Right hindlimb (tissue), 1 donor: Measurements from ENCODE around the gene THRB.

Experiments used
- DNase-seq: peaks from one replicate; pipeline ENCODE4 v3.0.0-alpha.2; 2018

The THRB gene

DNA sequence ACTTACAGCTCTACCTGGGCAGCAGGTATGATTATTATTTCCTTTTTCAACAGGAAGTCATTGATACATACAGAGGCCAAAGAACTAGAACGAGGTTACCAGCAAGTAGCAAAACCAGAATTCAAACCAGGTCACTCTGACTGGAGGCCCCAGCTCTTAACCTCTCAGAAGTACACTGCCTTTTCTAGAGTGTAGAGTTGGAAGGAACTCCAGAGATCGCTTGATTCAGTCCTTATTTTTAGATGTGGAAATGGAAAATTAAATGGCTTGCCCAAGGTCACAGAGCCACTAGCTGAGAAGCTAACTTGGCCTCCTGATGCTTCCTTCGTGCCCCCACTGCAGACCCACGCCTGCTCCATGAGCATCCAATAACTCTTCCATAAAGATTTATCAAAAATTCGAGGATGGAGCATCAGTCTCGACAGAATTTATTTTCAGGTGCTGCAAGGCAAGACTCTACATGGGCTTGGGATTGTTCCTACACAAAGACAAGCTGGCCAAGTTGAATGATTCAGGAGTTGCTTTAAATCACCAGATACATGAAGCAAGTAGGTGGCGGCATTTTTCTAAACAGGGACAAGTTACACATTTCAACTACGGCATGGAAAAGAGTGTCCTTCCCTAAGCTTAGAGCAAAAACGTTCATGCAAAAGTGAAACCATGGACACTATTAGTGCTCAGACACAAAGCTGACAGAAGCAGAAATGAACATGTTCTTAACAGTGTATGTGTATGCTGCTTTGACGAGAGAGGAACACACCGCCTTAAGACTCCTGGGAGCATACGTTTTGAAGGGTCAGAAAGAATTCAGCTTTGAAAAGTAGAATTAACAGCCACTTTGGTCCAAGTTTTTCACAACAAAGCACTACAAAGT is 235.7 kb downstream of the THRB start:
- no peak for DNase-seq

- no peak for DNase-seq
Measured at GRCh38 chr3:24258260-24258659, 236.4 kb downstream of the THRB start.

GRCh38 chr3:24255414-24255813 is 239.2 kb downstream of the THRB start:
- DNase-seq = no peak

DNA sequence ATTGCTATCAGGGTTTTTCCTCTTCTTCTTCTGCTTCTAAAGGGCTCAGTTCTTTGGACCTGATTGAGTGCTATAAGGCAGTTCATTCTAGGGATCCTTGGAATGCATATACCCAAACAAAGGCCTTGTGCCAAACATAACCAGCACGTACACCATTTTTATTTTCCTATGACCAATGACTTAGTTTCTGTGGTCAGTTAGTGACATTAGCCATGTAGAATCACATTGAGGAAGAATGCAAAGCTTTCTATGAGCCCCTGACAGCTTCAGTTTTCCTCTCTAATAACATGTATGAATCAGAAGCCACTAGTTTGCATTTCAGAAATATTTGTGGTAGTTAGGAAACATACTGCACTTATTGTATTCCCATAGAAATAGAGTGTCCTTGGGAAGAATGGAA is 240.0 kb downstream of the THRB start:
- DNase-seq = no peak

DNA sequence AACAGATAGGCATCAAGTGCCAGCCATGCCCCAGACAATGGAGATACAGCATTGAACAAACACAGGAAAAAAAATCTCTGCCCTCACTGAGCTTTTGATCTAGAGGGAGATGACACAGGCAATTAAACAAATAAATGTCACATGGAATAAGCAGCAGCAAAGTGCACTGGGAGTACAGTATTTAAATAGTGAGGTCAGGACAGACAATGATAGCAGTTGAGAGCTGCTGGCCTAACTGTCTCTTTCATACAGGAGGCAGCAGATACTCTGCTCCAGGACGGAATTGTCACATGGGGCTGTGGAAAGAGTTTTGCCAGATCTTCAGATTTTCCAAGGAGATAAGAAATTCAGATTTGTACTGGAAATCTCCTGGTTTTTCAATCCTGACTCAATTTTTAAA is 241.3 kb downstream of the THRB start:
- no peak for DNase-seq

GRCh38 chr3:24249523-24249922 is 245.1 kb downstream of the THRB start:
- no peak for DNase-seq

- no peak for DNase-seq
Measured at GRCh38 chr3:24245056-24245455, 249.6 kb downstream of the THRB start.

- no peak for DNase-seq
Measured at GRCh38 chr3:24244491-24244890, 250.2 kb downstream of the THRB start.

DNA sequence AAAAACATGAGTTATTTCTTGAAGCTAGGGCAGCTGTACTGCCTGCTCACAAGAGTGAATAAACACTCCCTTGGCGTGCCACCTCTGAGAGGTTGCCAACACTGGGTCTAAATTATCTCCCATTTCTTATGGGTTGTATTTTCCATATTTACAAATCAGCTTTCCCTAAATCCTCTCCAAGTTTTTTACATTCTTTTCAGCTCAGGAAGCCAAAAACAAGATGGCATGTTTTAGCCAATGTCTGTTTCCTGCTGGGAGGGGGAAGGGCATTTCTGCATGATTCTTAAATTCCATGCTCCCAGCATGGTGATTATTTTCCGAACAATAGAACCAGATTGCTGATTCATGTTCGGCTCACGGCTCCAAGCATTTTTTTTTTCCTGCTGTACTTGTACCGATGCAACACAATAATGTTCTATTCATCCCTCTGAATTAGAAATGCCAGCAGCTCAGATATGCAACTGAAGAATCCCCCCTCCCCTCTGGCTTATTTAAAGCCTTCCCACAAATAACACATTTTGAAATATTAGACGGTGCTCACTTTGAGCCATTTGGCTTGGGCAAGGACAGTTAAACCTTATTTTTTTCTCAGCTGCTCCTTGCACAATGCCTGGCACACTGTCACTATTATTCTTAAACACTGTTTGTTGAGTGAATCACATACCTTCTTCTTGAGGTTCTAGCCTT is 252.5 kb downstream of the THRB start:
- peak; percentile 61 for DNase-seq

GRCh38 chr3:24240306-24240705 is 254.3 kb downstream of the THRB start:
- DNase-seq = no peak

GRCh38 chr3:24237971-24238706 is 256.5 kb downstream of the THRB start:
- DNase-seq = peak; percentile 58

DNA sequence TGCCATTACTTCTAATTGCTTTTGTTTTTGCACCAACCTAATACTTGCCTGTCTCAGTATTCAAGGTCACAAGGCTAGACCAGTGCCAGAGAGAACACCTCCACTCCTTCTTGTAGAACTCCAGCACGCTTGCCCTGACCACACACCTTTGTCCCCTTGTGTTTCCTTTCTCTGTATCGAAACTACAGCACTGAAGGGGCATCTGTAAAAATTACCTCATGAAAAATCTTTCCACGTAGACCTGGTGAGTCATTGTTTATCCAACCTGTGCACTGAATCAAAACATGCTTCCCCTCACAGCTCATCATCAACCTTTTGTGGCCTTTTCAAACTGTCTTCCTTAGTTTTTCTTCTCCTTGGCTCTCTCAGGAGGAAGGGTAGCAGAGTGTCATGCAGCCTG is 259.5 kb downstream of the THRB start:
- no peak for DNase-seq

DNA sequence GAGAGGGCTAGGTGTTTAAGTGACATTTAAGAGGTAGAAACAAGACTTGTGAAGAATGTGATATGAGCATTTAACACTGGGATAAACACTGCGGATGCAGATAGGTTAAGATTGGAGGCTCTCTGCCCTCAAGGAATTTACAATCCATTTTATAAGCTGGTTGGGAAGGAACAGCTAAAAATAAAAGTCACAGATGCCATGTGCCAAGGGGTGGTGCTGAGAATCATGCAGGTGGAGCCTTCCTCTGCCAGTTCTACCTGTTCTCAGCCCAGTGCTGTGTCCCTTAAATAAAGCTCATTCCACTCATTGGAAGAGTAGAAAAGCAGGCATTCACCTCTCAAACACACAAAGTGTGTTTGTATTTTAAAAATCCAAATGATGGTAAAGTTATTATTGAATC is 261.9 kb downstream of the THRB start:
- no peak for DNase-seq

- DNase-seq = no peak
Measured at GRCh38 chr3:24229468-24230221, 265.0 kb downstream of the THRB start.

- DNase-seq = no peak
Measured at GRCh38 chr3:24227635-24228034, 267.0 kb downstream of the THRB start.

- DNase-seq = no peak
Measured at GRCh38 chr3:24226397-24226796, 268.3 kb downstream of the THRB start.

DNA sequence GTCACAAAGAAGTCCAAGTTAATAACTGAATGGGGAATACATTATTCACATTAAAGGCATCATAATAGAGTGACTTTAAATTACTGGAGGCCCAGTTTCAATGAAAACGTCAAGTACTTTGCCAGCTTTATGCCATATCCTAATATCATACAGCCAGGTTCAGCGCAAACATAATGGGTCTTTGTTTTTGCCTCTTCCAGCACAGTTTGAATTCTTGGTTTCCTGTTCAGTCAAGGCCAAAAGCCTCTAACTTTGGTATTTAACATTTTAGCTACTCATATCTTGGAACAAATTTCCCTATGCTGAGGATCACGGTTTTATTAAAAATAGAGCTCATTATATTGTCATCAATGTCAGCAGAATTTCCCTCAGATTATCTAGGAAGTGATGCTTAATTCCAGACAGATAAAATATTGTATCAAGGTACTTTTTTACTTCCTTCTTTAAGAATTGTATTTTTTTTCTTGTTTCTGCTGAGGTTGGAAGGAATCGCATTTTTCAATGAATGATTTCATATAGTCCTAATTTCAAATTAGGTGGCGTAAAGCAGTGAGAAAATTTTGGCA is 269.2 kb downstream of the THRB start:
- no peak for DNase-seq

GRCh38 chr3:24224666-24225384 is 269.8 kb downstream of the THRB start:
- DNase-seq = no peak

GRCh38 chr3:24222165-24222805 is 272.4 kb downstream of the THRB start:
- DNase-seq = no peak

DNA sequence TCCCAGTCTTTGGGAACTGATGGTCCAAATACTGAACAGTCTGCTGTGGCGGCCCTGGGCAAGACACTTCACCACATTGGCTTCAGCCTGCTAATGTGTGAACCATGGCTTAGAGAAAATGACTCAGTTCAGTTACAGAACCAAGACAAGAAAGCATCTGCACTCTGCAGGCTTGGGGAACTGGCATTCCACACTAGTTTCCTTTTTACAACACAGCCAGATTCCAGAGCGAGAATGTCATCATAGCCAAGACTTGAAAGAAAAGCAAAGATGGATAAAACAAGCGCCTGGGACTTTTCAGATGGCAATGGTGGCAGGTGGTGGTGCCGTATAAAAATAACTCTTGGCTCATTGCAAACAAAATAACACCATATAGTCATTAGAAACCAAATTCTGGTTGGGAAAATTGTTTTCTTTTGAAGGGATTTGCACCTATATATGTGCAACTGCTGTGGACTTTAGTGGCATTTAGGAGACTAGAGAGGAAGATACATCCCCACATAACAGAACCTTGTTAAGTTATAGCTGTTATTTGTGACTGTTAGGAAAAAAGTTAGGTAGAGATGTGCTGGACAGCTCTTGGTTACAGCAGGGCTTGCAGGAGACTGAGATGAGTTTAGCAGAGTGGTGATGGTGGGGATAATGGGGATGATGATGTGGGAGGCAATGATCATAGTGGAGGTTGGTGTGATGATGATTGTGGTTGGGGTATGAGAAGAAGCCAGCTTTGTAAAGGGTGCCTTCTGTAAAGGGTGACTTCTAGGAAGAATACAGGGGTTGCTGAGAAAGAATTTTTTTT is 273.6 kb downstream of the THRB start:
- peak; percentile 34 for DNase-seq
